ENCODE measurements around the gene BNC2. TPM values are rescaled to one million over a fixed set of nuclear protein-coding genes. Genes with fewer than 3 reads are reported as not detected.

The BNC2 gene
- total RNA-seq, 1 donor from 2014 or later = not detected

- no peak overlapping the region for H3K4me3 Mint-ChIP-seq
- H3K27me3 Mint-ChIP-seq (ENCODE audit: insufficient read depth) = no peaks in the 10 kb centered on the region
- no peaks in the 10 kb centered on the region for H3K4me1 Mint-ChIP-seq (ENCODE audit: low read depth)
- DNase-seq (ENCODE audit: low spot score) = no peak
- H3K36me3 Mint-ChIP-seq (ENCODE audit: low read depth) = no peaks in the 10 kb centered on the region
- H3K9me3 Mint-ChIP-seq = peaks cover 4% of the 10 kb centered on the region
- intact Hi-C loops (cut with micrococcal nuclease) = no loop called here
- H3K27ac Mint-ChIP-seq = no peak overlapping the region
Observed at GRCh38 chr9:16821344-16821743, 49.1 kb downstream of the BNC2 start.

- Mint-ChIP-seq H3K9me3 (peaks cover 4% of the 10 kb centered on the region), H3K27me3 (ENCODE audit: insufficient read depth) (no peaks in the 10 kb centered on the region), H3K36me3 (ENCODE audit: low read depth) (no peaks in the 10 kb centered on the region), H3K4me3 (no peak overlapping the region), H3K27ac (no peak overlapping the region), H3K4me1 (ENCODE audit: low read depth) (no peaks in the 10 kb centered on the region)
- no peak for DNase-seq (ENCODE audit: low spot score)
- intact Hi-C loops (cut with micrococcal nuclease) = no loop called here
Observed at GRCh38 chr9:16817514-16817913, 53.0 kb downstream of the BNC2 start.

GRCh38 chr9:16817002-16817401 lies 53.5 kb downstream of the BNC2 start:
- H3K36me3 Mint-ChIP-seq (ENCODE audit: low read depth) = no peaks in the 10 kb centered on the region
- H3K4me1 Mint-ChIP-seq (ENCODE audit: low read depth) = no peaks in the 10 kb centered on the region
- DNase-seq (ENCODE audit: low spot score) = no peak

GRCh38 chr9:16816011-16816410 lies 54.5 kb downstream of the BNC2 start:
- no peaks in the 10 kb centered on the region for H3K4me1 Mint-ChIP-seq (ENCODE audit: low read depth)
- no peak for DNase-seq (ENCODE audit: low spot score)
- no peaks in the 10 kb centered on the region for H3K27me3 Mint-ChIP-seq (ENCODE audit: insufficient read depth)
- H3K27ac Mint-ChIP-seq = no peak overlapping the region
- intact Hi-C loops (cut with micrococcal nuclease) = no loop called here
- no peak overlapping the region for H3K4me3 Mint-ChIP-seq
- H3K9me3 Mint-ChIP-seq = peaks cover 4% of the 10 kb centered on the region
- H3K36me3 Mint-ChIP-seq (ENCODE audit: low read depth) = no peaks in the 10 kb centered on the region

More at GRCh38 chr9:16817002-16817401, 53.5 kb downstream of the BNC2 start:
- H3K9me3 Mint-ChIP-seq = peaks cover 4% of the 10 kb centered on the region
- intact Hi-C loops (cut with micrococcal nuclease) = no loop called here
- H3K27ac Mint-ChIP-seq = no peak overlapping the region
- no peak overlapping the region for H3K4me3 Mint-ChIP-seq
- no peaks in the 10 kb centered on the region for H3K27me3 Mint-ChIP-seq (ENCODE audit: insufficient read depth)

DNA sequence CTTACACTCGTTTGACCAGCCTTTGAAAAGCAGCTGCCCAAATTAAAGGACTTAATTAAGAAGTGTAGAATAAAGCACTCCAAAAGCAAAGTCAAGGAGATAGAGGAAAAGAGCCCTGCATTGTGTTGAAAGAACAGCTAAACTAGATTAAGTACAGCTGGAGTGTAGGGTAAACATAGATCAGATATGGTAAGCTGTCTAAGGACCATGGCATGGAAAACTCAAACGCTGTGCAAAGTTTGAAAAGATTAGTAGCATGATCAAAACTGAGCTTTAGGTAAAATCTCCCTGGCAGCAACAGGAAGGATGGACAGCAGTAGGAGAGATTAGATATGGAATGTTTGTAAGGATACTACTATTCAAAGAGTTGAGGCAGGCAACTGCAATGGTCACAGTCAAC lies 55.4 kb downstream of the BNC2 start:
- no peak overlapping the region for H3K27ac Mint-ChIP-seq
- H3K36me3 Mint-ChIP-seq (ENCODE audit: low read depth) = no peaks in the 10 kb centered on the region
- H3K4me3 Mint-ChIP-seq = no peak overlapping the region
- DNase-seq (ENCODE audit: low spot score) = no peak
- H3K27me3 Mint-ChIP-seq (ENCODE audit: insufficient read depth) = no peaks in the 10 kb centered on the region
- H3K9me3 Mint-ChIP-seq = peaks cover 4% of the 10 kb centered on the region
- no peaks in the 10 kb centered on the region for H3K4me1 Mint-ChIP-seq (ENCODE audit: low read depth)
- intact Hi-C loops (cut with micrococcal nuclease) = no loop called here

DNA sequence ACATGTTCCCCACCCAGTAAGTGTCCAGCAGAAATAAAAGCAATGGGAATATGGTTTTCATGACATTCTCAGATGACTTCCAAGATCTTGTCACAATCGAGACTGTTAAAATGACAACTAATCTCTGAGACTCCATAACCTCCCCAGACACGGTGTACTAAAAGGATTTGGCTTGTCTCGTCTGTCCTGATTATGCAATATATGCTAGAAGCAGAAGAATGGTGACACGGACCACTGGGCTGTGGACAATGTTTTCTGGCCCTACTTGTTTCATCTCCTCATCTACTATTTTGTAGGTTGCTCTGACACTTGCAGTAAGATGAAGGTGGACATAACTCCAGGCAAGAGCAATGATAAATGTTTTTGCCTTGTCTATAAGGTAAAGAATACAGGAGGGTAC lies 56.6 kb downstream of the BNC2 start:
- no peak for DNase-seq (ENCODE audit: low spot score)
- peaks cover 4% of the 10 kb centered on the region for H3K9me3 Mint-ChIP-seq
- no peaks in the 10 kb centered on the region for H3K4me1 Mint-ChIP-seq (ENCODE audit: low read depth)
- intact Hi-C loops (cut with micrococcal nuclease) = no loop called here
- H3K36me3 Mint-ChIP-seq (ENCODE audit: low read depth) = no peaks in the 10 kb centered on the region
- H3K27ac Mint-ChIP-seq = no peak overlapping the region
- no peaks in the 10 kb centered on the region for H3K27me3 Mint-ChIP-seq (ENCODE audit: insufficient read depth)
- H3K4me3 Mint-ChIP-seq = no peak overlapping the region

GRCh38 chr9:16811987-16812685 lies 58.3 kb downstream of the BNC2 start:
- no peak overlapping the region for H3K27ac Mint-ChIP-seq
- H3K4me3 Mint-ChIP-seq = no peak overlapping the region
- peaks cover 3% of the 10 kb centered on the region for H3K9me3 Mint-ChIP-seq
- DNase-seq (ENCODE audit: low spot score) = no peak
- no peaks in the 10 kb centered on the region for H3K4me1 Mint-ChIP-seq (ENCODE audit: low read depth)
- no peaks in the 10 kb centered on the region for H3K27me3 Mint-ChIP-seq (ENCODE audit: insufficient read depth)
- no peaks in the 10 kb centered on the region for H3K36me3 Mint-ChIP-seq (ENCODE audit: low read depth)
- intact Hi-C loops (cut with micrococcal nuclease) = no loop called here

DNA sequence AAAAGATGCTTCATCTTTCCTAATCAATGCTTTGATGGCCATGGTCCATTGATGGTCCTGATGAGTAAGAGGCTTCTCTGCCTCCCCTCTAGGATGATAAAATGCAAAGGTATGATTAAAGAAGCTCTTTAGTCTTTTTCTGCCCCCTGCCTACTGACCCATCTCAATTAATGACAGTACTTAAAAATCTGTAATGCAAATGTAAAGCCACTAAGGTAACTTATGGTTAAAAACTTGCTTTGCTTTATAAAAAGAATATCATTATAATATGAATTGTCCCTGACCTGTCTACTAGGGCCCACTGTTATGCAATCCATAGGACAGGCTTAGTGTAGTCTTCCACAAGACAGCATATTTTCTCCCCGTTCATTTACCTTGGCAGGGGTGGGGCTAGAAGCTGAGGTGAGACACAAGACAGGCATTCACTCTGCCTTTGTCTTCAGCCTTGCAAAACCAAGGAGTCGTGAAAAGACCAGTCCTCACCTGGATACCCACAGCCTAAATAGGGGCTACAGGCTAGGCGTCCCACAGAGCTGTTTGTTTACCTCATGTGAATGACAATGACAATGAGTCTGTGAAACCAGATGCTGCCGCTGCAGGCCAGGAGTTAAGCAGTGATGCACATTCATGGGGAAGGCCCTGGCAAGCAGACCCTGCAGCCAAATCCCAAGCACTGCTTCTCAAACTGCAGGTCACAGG lies 60.4 kb downstream of the BNC2 start:
- H3K27me3 Mint-ChIP-seq (ENCODE audit: insufficient read depth) = no peaks in the 10 kb centered on the region
- peaks cover 4% of the 10 kb centered on the region for H3K9me3 Mint-ChIP-seq
- H3K4me3 Mint-ChIP-seq = no peak overlapping the region
- no peak overlapping the region for H3K27ac Mint-ChIP-seq
- no peaks in the 10 kb centered on the region for H3K36me3 Mint-ChIP-seq (ENCODE audit: low read depth)
- no peak for DNase-seq (ENCODE audit: low spot score)
- H3K4me1 Mint-ChIP-seq (ENCODE audit: low read depth) = no peaks in the 10 kb centered on the region
- intact Hi-C loops (cut with micrococcal nuclease) = no loop called here

GRCh38 chr9:16806674-16807073 lies 63.8 kb downstream of the BNC2 start:
- peaks cover 4% of the 10 kb centered on the region for H3K9me3 Mint-ChIP-seq
- no peak overlapping the region for H3K27ac Mint-ChIP-seq
- no peaks in the 10 kb centered on the region for H3K4me1 Mint-ChIP-seq (ENCODE audit: low read depth)
- H3K36me3 Mint-ChIP-seq (ENCODE audit: low read depth) = no peaks in the 10 kb centered on the region
- H3K27me3 Mint-ChIP-seq (ENCODE audit: insufficient read depth) = no peaks in the 10 kb centered on the region
- intact Hi-C loops (cut with micrococcal nuclease) = no loop called here
- no peak for DNase-seq (ENCODE audit: low spot score)
- no peak overlapping the region for H3K4me3 Mint-ChIP-seq

DNA sequence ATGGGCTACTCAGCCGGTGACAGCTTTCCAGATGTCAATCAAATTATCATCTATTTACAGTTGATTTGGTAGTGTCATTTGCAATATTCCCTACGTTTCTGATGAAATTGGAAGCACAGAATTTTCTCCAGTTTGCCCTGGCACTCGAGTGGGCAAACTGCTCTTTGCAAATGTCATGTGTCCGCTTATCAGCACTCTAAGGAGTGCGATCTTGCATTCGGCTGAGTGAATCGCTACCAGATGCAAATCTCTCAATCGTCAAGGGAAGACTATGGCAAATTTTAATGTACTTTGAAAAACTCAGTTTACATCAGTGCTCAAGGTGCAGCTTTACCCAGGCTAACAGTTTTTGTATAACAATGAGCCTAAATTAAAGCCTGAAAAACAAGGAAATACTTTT lies 66.8 kb downstream of the BNC2 start:
- intact Hi-C loops (cut with micrococcal nuclease) = no loop called here
- H3K9me3 Mint-ChIP-seq = peaks cover 4% of the 10 kb centered on the region
- DNase-seq (ENCODE audit: low spot score) = no peak
- H3K4me1 Mint-ChIP-seq (ENCODE audit: low read depth) = no peaks in the 10 kb centered on the region
- no peak overlapping the region for H3K27ac Mint-ChIP-seq
- no peak overlapping the region for H3K4me3 Mint-ChIP-seq
- no peaks in the 10 kb centered on the region for H3K27me3 Mint-ChIP-seq (ENCODE audit: insufficient read depth)
- no peaks in the 10 kb centered on the region for H3K36me3 Mint-ChIP-seq (ENCODE audit: low read depth)

DNA sequence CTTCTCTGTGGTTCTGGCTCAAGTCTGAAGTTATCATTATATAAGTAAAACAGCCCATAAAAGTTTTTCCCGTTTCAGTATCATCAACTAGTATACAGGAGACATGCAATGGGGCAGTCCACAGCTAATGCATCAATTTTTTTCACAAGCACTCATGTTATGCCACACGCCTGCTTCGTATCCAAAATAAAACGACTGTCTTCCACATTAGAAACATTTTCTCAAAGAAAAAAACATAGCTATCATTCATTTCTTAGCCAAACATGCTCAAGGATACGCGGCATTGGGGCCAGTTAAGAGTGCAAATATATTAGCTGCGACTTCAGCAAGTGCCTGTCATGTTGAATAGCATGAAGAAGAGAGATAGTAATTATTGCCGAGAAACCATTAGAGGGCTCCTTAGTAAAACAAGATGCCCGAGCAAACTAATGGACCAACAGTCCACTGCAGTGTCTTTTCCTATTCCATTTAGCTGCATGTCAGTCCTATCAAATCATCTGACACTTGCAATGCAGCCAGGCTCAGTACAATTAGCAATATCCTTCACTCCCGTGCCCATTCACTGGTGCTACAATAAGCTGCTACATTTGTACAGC lies 68.5 kb downstream of the BNC2 start:
- Mint-ChIP-seq H3K4me3 (no peak overlapping the region), H3K36me3 (ENCODE audit: low read depth) (no peaks in the 10 kb centered on the region), H3K27ac (no peak overlapping the region), H3K4me1 (ENCODE audit: low read depth) (no peaks in the 10 kb centered on the region), H3K9me3 (no peaks in the 10 kb centered on the region), H3K27me3 (ENCODE audit: insufficient read depth) (no peaks in the 10 kb centered on the region)
- DNase-seq (ENCODE audit: low spot score) = no peak
- intact Hi-C loops (cut with micrococcal nuclease) = no loop called here

- no peak for DNase-seq (ENCODE audit: low spot score)
Observed at GRCh38 chr9:16796304-16796825, 74.1 kb downstream of the BNC2 start.

More at GRCh38 chr9:16796304-16796825, 74.1 kb downstream of the BNC2 start:
- Mint-ChIP-seq H3K9me3 (no peaks in the 10 kb centered on the region), H3K4me3 (no peak overlapping the region), H3K4me1 (ENCODE audit: low read depth) (no peaks in the 10 kb centered on the region), H3K27me3 (ENCODE audit: insufficient read depth) (no peaks in the 10 kb centered on the region), H3K36me3 (ENCODE audit: low read depth) (no peaks in the 10 kb centered on the region), H3K27ac (no peak overlapping the region)
- intact Hi-C loops (cut with micrococcal nuclease) = no loop called here

Data from activated T-helper 1 cell treated with anti-CD3 and anti-CD28 coated beads, Interleukin-12 subunit alpha, Interleukin-12 subunit beta, Interleukin-2, Interleukin-4 antibody, amounts not matched to agents 30 ng/mL and 10 ng/mL and 1 ng/mL, durations not matched to agents 14 hours and 24 hours and 36 hours (primary cell).